Cardiac fibroblast (primary cell): ENCODE data around the gene SHROOM2.

Source experiments
- DNase-seq, 2 donors: peaks; one replicate each; pipeline versions ENCODE4 v3.0.0 to v3.0.0-alpha.2; 2010; ENCODE audit warnings: low read depth in 2 of 2
- H3K4me3 ChIP-seq, 2 donors: replicated peaks in 1 of 2; 1 replicate in 1 of 2; 2 replicates in 1 of 2; pipeline ENCODE4 v1.5.1; 2011; ENCODE audit warnings: low read depth in 2 of 2, low read length in 2 of 2, mild to moderate bottlenecking in 2 of 2, moderate library complexity in 1 of 2
- TF ChIP-seq, protein P1 (sequence below): IDR thresholded peaks from one replicate; pipeline ENCODE4 v1.5.1; 2011; ENCODE audit warnings: low read depth, mild to moderate bottlenecking, low read length, inconsistent platforms

The SHROOM2 gene

DNA sequence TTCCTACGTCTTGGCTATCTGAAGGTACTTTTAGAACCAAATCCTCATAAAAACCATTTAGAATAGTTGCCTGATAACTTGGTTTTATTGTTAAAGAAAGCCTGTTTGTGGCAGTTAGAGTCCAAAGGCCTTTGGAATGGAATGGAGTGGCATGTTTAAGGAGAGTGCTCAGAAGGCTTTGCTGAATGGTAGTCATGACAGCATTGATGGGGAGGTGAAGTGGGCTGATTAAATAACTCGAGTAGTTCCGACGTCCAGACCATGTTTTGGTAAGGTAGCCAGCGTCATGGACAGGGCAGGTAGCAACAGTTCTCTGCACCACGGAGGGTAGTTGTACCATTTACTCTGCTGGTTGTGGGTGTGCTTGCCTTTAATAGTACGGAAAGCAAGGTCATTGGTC, 94.6 kb downstream of the SHROOM2 start:
- TF ChIP-seq, protein P1, sequence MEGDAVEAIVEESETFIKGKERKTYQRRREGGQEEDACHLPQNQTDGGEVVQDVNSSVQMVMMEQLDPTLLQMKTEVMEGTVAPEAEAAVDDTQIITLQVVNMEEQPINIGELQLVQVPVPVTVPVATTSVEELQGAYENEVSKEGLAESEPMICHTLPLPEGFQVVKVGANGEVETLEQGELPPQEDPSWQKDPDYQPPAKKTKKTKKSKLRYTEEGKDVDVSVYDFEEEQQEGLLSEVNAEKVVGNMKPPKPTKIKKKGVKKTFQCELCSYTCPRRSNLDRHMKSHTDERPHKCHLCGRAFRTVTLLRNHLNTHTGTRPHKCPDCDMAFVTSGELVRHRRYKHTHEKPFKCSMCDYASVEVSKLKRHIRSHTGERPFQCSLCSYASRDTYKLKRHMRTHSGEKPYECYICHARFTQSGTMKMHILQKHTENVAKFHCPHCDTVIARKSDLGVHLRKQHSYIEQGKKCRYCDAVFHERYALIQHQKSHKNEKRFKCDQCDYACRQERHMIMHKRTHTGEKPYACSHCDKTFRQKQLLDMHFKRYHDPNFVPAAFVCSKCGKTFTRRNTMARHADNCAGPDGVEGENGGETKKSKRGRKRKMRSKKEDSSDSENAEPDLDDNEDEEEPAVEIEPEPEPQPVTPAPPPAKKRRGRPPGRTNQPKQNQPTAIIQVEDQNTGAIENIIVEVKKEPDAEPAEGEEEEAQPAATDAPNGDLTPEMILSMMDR: no peak
- no peak for DNase-seq
- no peak overlapping the region for H3K4me3 ChIP-seq

DNA sequence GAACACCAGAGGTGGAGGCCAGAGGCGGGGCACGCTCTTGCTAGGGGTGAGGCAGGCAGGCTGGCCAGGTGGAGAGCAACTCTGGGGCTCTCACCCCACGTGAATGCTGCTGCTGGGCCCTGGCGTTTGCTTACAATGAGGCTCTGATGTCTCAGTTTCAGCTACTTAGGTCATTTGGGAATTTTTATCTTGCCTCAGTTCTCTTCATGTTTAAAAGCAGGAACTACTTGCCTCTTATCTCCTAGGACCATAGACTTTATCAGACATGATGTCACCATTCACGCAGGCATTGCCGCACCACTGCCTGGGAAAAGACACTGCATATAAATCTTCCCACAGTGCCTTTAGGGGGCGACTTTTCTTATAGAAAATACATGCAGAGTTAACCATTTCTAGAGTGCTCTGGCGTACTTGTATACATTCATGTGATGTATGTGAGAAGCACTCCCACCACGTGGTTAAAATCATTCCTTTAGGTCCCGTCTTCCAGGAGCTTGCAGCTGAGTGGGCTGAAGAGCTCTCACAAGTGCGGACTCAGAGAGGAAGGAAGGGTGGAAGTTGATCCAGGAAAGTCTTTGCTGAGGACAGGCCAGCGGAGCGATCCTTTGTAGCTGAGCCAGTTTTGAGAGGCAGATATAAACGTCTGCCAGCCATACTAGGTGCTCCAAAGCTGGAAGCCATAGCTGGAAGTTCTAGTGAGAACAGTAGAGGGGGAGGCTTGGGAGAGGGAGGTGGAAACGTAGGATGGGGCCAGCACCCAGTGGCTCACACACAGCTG, 96.6 kb downstream of the SHROOM2 start:
- no peak overlapping the region for H3K4me3 ChIP-seq
- DNase-seq: peak; percentile 32 to 79
- TF ChIP-seq, protein P1: peak; percentile 9

DNA sequence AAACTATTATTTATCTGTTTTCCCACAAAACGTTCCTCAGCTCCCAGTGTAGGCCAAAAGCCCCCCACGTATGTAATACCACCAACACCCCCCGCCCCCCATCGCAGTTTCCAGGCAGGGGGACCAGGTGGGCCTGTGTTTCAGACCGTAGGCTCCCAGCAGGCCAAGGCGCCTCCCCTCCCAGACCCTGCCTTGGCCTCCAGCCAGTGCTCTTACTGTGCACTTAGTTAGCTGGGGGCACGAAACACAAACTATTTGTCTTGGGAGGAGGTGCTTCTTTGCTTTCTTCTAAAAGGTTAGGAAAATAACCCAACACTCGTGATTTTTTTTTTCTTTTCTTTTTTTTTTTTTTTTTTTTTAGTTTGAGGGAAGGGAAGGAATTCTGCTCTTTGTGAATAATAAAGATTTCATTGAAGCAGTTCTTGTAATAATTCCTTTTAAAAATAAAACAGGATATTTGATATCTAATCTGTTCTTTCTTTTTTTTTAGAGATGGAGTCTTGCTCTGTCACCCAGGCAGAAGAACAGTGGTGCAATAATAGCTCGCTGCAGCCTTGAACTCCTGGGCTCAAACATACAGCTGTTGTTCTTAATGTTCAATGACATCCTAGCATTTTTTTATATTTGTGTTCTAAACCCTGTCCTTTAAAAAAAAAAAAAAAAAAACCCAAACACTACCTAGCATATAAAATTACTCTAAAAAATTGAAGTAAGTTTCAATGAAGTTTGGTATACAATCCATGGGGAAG, 98.0 kb downstream of the SHROOM2 start:
- H3K4me3 ChIP-seq: no peak overlapping the region
- TF ChIP-seq, protein P1: no peak
- no peak for DNase-seq

- DNase-seq: peak; percentile 64 to 74
- H3K4me3 ChIP-seq: no peak overlapping the region
- TF ChIP-seq, protein P1: peak; percentile 78
These were observed 98.9 kb downstream of the SHROOM2 start for GRCh38 chrX:9885150-9885549.

DNA sequence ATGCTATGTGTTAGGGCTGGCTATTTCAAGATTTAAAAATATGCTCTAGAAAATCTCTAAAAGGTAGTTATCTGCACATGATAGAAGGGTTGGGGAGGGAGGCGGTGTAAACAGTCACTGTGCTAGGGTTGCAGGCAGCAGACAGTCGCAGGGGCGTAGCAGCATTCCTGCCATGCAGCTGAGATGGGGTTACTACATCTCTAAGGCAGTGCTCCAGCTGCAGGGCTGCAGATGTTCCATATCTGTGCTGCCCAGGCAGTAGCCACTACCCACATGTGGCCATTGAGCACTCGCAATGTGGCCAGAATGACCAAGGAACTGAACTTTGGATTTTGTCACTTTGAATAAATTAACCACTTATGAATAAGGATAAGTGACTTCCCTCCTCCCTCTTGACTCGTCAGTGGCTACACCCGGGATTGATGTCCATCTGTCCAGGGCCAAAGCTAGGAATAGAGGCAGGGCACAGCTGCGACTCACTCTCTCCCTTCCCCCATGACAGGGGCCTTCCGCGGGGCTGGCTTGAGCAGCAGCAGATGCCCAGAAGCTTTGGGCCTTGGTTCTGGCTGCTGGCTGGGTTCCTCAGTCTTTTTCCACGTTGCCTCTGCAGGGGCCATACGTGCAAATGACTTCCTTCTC, 101.5 kb downstream of the SHROOM2 start:
- TF ChIP-seq, protein P1: no peak
- DNase-seq: no peak
- no peak overlapping the region for H3K4me3 ChIP-seq

DNA sequence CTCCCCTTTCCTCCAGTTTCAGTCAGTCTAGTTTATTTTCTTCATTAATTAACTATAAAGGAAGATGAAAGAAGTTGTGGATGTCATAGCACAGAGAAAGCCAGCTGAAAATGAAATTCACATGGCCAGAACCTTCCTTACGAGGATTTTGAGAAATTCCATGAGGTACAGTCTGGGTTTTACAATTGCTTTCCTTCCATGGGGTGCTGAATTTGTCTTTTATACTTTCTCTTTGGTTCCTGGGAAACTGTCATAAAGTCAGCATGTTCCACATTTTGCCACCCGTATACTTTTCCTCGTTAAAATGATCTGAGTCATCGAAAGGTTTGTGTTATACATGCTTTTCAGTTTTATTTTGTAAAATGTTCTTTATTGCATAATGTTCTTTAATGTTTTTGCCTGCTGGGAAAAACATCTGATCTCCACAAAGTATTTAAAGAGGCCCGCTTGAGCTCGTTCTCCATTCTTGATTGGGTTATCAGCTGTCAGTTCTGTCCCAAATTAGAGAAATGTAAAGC, 102.8 kb downstream of the SHROOM2 start:
- no peak overlapping the region for H3K4me3 ChIP-seq
- no peak for DNase-seq
- TF ChIP-seq, protein P1: no peak
